HG03175 (cell line): Measurements from ENCODE around the gene SLC30A1.
A peak's percentile ranks its signal among the peaks of the same experiment; 100 is the strongest.
"Not testable (repeated sequence)": the region's sequence is repeated elsewhere in the genome, so short reads cannot be mapped to it uniquely, and the experiment has no call there.

Experiments used
- ATAC-seq: cut with Tn5 transposase; IDR thresholded peaks from one replicate; pipeline ENCODE4 v1.9.1; 2021; ENCODE audit warnings: mild to moderate bottlenecking, moderate library complexity; ENCODE audit not compliant: unreplicated experiment

The SLC30A1 gene

DNA sequence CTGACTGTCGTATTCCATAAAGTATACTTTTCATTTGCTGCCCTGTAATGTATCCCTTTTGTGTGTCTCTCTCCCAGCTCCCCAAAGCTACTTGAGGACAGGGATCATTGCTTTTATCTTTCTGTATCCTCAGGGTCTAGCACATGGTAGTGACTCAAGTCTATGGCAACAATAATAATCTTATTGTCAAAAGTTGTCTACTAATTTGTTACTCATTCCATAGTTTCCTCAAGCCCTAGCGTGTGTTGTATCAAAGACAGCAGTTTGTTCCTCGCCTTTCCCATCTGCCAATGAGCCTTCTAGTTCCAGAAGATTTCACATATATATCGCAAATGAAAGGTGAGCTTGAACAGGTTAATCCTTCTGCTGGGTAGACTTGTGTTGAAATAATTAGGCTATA lies 9.8 kb upstream of the SLC30A1 start:
- ATAC-seq: no peak

DNA sequence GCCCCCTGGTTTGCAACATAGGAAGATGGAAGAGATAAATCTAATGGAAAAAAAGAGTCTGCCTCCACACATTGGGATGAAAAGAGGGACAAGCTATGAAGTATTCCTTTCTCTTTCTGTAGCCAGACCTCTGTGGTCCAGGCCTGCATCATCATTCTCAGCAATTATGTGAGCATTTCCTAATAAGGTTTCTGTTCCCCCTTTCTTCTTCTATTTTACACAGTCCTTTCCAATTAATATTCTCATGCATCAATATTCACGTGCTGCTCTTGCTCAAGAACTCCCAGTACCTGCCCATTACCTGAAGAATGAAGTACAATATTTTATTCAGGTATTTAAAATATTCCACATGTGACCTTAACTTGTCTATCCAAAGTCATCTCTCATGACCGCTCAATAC lies 8.2 kb upstream of the SLC30A1 start:
- ATAC-seq: no peak

- ATAC-seq: no peak
Measured at GRCh38 chr1:211586538-211586937, 7.6 kb upstream of the SLC30A1 start.

- no peak for ATAC-seq
Measured at GRCh38 chr1:211583011-211583992, 4.3 kb upstream of the SLC30A1 start.

DNA sequence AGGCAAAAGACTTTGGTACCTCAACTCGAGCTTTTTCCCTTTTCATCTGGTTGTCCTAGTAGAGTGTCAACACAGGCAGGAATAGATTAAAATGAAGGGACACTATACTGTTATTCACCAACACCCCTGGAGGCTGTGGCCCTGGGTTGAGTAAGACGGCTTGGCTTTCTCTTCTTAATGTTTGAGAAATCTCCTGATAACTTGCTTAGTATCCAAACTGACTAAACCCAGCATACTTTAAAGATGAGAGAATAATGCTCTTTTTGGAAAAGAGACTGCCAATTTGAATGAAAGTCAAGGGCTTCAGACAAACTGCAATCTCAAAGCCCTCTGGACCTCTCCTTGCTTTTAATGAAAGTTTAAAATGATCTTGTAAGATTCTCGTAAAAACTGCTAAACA lies 2.6 kb upstream of the SLC30A1 start:
- no peak for ATAC-seq

- ATAC-seq: no peak
Measured at GRCh38 chr1:211580303-211580687, 1.3 kb upstream of the SLC30A1 start.

DNA sequence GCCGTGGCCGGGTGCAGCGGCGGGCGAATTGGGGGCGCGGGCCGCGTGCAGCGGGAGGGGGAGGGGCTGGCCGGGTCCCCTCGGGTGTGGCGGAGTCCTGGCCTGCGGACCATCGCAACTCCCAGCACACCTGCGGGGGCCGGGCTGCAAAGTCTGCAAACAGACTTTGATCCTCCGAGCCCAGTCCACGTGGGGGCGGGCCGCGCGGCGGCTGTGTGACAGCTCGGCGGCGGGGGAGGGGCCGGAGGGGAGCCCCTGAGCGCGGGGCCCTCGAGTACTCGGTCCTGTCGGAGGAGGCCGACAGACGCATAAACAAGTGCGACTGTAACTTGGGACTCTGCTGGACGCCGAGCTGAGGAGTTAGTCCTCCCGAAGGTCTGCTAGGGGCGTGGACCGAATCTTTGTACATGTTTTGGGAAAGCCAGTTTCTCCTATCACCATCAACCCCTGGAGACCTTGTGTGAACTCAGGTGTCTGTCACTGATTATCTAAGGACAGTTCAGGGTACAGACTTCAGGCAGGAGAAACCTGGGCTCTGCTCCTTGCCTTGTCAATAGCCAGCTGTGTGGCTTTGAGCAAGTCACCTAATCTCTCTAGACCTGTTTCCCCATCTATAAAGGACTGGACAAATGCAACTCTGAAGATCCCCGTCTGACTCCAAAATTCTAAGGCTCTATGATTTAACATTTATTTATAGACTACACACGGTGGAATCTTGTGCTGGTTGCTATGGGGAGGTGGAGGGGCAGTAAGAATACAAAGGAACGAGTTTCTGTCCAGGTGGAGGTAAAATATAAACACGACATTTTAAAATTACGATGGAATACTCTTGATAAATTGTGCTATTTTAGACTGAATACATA lies 710 bp upstream of the SLC30A1 start:
- peak; percentile 41 for ATAC-seq

DNA sequence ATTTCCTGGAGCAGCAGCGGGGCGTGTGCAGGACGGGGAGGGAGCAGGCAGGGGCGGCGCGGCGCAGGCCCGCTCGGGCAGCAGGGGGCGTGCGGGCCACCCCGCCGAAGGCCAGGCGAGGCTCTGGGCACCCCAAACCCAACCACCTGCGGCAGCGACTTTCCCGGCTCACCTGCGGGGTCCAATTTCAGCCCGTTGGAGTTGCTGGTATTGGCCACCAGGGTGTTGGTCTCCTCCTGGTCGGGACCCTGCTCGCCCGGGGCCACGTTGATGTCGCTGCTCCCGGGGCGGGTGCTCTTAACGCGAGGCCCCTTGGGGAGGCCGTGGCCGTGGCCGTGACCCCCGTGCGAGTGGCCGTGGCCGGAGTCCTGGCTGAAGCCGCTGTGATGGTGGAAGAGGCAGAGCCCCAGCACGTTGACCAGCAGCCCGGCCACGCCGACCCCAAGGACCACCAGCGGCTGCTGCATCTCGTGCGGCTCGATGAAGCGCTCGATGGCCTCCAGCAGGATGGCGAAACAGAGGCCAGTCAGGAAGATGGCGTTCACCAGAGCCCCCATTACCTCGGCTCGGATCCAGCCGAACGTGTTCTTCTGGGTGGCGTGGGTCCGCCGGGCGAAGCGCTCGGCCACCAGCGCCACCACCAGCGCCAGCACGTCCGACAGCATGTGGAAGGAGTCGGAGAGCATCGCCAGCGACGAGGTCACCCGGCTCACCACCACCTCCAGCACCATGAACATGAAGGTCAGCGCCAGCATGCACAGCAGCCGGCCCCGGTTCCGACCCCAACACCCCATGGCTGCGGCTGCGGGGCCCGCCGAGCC lies 932 bp downstream of the SLC30A1 start:
- ATAC-seq: peak; percentile 35

- ATAC-seq: no peak
Measured at GRCh38 chr1:211577277-211577818, 1.6 kb downstream of the SLC30A1 start.

GRCh38 chr1:211576717-211577116 lies 2.2 kb downstream of the SLC30A1 start:
- ATAC-seq: no peak

DNA sequence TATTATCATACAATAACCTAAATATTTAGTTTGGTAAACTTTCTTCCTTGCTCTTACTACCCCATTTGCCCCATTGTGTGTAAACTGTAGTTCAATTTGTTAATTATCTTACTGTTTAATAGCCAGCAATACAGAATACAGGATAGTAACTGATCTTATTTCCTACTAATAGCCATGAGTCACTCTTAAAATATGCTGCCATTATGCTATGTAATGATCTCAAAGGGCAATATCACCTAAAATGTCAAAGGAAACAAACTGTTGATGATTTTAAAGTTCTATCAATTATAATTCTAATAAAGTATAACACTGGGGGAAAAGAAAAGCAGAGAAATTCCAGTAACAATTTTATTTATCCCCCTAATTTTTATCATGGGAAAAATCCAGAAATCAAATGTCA lies 4.3 kb downstream of the SLC30A1 start:
- no peak for ATAC-seq

DNA sequence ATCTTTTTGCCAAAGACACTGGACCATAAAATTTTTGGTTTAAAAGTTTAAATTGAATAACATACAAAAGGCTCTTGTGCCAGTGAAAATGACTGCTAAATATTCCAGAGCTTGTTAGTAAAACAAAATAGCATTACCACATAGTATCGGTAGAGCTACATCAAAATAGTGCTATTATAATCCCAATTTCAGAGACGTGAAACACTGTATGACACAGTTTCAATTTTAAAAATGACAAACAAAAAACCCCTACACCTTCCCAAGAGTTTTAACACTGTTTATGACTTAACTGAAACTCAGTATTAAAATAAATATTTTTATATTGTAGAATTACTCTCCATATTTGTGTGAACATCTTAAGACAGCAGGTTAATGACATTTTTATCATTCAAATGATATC lies 7.0 kb downstream of the SLC30A1 start:
- ATAC-seq: no peak

DNA sequence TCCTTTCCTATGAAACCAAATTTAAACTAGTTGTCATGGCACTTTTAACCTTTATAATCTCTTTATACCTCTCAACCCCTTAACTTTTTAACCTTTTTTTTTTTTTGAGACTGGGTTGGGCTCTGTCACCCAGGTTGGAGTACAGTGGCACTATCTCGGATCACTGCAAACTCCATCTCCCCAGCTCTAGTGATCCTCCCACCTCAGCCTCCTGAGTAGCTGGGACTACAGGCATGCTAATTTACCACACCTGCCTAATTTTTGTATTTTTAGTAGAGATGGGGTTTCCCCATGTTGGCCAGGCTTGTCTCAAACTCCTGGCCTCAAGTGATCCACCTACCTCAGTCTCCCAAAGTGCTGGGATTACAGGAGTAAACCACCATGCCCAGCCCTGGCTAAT lies 8.6 kb downstream of the SLC30A1 start:
- ATAC-seq: not testable (repeated sequence)

DNA sequence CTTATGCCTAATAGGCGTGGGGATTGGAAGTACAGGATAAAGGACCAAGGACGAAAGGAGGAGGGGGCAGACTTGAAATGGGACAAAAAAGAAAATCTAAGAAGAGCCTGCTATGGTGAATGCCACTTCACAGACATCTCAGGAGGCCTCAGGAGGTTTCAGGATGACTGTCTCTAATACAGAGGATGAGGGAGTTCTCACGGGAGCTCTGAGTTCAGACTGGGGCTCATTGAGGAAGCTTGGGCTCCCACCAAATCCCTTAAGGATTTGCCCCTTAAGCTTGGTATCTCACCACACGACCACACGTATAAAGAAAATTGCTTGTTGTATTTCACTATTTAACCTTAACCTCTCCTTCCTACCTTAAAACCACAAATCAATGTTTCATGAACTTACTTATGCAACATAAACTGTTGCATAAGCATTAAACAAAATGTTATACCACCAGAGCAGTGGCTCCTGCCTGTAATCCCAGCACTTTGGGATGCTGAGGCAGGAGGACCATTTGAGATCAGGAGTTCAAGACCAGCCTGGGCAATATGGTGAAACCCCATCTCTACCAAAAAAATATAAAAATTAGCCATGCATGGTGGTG lies 12.4 kb downstream of the SLC30A1 start:
- peak; percentile 93 for ATAC-seq

DNA sequence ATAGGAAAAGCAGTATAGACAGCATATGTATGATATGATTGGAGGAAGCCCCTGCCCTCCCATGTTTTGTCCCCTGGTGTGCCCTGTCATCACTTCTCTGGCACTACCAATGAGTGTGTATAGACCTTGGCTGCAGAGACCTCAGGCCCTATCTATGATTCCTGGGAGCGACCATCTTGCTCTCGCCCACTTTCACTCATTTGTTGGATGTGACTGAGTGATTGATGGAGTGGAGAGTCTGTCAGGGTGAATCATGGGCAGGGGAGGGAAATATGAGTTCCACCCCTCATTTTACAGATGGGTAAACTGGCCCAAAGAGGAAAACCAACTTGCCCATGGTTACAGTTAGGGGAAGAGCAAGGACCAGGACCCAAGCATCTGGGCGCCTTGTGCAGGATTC lies 14.9 kb downstream of the SLC30A1 start:
- ATAC-seq: no peak

GRCh38 chr1:211559222-211560010 lies 19.5 kb downstream of the SLC30A1 start:
- no peak for ATAC-seq

- ATAC-seq: no peak
Measured at GRCh38 chr1:211557894-211558625, 20.9 kb downstream of the SLC30A1 start.

DNA sequence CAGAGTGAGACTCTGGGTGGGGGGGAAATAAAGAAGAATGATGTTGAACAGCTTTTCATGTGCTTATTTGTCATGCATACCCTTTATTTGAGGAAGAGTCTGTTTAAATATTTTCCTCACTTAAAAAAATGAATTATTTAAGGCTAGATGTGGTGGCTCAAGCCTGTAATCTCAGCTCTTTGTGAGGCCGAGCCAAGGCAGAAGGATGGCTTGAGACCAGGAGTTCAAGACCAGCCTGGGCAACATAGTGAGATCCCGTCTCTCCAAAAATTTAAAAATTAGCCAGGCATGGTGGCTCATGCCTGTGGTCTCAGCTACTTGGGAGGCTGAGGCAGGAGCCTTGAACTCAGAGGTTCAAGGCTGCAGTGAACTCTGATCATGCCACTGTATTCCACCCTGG lies 25.4 kb downstream of the SLC30A1 start:
- ATAC-seq: no peak
